ENCODE results near the gene NCR1. TPM values are rescaled to one million over a fixed set of nuclear protein-coding genes. Genes with fewer than 3 reads are reported as not detected.
"Not testable (repeated sequence)": the region's sequence is repeated elsewhere in the genome, so short reads cannot be mapped to it uniquely, and the experiment has no call there.

Gene NCR1
- total and polyA plus RNA-seq, 2 experiments from 2014 or later = not detected

DNA sequence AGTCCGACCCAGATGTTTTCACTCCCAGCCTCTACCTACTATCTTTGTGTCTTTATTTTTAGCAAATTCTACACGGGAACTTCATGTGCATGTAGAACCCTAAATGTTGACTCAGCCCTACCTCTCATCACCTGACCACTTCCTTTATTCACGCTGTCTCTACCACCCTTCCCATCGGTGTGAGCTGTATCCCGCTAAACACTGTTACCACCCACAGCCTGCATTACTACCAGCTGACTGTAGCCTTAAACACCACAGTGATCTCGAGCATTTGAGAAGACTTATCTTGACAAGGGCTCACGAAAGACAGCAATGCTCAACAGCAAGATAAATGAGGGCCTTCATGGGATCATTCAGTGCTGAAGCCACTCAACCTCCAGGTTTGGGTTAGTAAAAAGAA lies 15.1 kb downstream of the NCR1 start:
- no peak for DNase-seq (ENCODE audit: low read depth in 1 of 2, low spot score in 1 of 2)
- no peak overlapping the region for H3K4me3 ChIP-seq
- H3K27me3 ChIP-seq = no peaks in the 10 kb centered on the region
- H3K36me3 ChIP-seq = no peaks in the 10 kb centered on the region
- no peaks in the 10 kb centered on the region for H3K9me3 ChIP-seq (ENCODE audit: low read depth)
- TF ChIP-seq, protein P1, sequence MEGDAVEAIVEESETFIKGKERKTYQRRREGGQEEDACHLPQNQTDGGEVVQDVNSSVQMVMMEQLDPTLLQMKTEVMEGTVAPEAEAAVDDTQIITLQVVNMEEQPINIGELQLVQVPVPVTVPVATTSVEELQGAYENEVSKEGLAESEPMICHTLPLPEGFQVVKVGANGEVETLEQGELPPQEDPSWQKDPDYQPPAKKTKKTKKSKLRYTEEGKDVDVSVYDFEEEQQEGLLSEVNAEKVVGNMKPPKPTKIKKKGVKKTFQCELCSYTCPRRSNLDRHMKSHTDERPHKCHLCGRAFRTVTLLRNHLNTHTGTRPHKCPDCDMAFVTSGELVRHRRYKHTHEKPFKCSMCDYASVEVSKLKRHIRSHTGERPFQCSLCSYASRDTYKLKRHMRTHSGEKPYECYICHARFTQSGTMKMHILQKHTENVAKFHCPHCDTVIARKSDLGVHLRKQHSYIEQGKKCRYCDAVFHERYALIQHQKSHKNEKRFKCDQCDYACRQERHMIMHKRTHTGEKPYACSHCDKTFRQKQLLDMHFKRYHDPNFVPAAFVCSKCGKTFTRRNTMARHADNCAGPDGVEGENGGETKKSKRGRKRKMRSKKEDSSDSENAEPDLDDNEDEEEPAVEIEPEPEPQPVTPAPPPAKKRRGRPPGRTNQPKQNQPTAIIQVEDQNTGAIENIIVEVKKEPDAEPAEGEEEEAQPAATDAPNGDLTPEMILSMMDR (IDR thresholded peaks at IDR 0.05; ENCODE audit: low read depth, low read length) = no peak
- H3K4me1 ChIP-seq (ENCODE audit: low read depth) = no peaks in the 10 kb centered on the region
- H3K27ac ChIP-seq = no peak overlapping the region

- TF ChIP-seq, protein P1 (IDR thresholded peaks at IDR 0.05; ENCODE audit: low read depth, low read length) = no peak
- H3K36me3 ChIP-seq = no peaks in the 10 kb centered on the region
- no peaks in the 10 kb centered on the region for H3K4me1 ChIP-seq (ENCODE audit: low read depth)
- H3K9me3 ChIP-seq (ENCODE audit: low read depth) = no peaks in the 10 kb centered on the region
- no peak for DNase-seq (ENCODE audit: low read depth in 1 of 2, low spot score in 1 of 2)
- H3K27ac ChIP-seq = no peak overlapping the region
- H3K27me3 ChIP-seq = no peaks in the 10 kb centered on the region
- no peak overlapping the region for H3K4me3 ChIP-seq
These were observed 17.3 kb downstream of the NCR1 start for GRCh38 chr19:54923276-54923675.

GRCh38 chr19:54928299-54928698 lies 22.4 kb downstream of the NCR1 start:
- no peaks in the 10 kb centered on the region for H3K36me3 ChIP-seq
- no peaks in the 10 kb centered on the region for H3K9me3 ChIP-seq (ENCODE audit: low read depth)
- no peaks in the 10 kb centered on the region for H3K27me3 ChIP-seq
- H3K27ac ChIP-seq = no peak overlapping the region
- no peak for DNase-seq (ENCODE audit: low read depth in 1 of 2, low spot score in 1 of 2)
- TF ChIP-seq, protein P1 (IDR thresholded peaks at IDR 0.05; ENCODE audit: low read depth, low read length) = no peak
- H3K4me3 ChIP-seq = no peak overlapping the region
- H3K4me1 ChIP-seq (ENCODE audit: low read depth) = no peaks in the 10 kb centered on the region

DNA sequence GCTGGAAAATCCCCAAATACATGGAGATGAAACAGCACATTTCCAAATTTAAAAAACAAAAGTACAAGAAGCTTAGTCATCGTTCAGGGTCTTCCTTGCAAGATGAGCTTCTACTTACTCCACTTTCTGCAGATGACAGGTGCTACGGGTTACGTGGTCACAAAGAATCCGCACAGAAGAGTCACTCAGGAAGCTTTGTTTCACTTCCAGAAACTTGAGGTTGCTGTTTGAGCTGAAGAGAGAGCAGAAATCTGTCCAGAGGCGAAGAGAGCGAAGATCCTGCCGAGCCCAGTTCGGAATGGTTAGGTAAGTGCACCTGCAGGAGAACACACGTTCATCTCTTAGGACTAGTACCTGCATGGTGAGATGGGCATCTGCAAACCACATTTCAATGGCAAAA lies 32.0 kb downstream of the NCR1 start:
- H3K9me3 ChIP-seq (ENCODE audit: low read depth) = no peaks in the 10 kb centered on the region
- no peaks in the 10 kb centered on the region for H3K36me3 ChIP-seq
- TF ChIP-seq, protein P1 (IDR thresholded peaks at IDR 0.05; ENCODE audit: low read depth, low read length) = no peak
- no peak overlapping the region for H3K27ac ChIP-seq
- H3K4me3 ChIP-seq = no peak overlapping the region
- no peak for DNase-seq (ENCODE audit: low read depth in 1 of 2, low spot score in 1 of 2)
- no peaks in the 10 kb centered on the region for H3K4me1 ChIP-seq (ENCODE audit: low read depth)
- no peaks in the 10 kb centered on the region for H3K27me3 ChIP-seq

DNA sequence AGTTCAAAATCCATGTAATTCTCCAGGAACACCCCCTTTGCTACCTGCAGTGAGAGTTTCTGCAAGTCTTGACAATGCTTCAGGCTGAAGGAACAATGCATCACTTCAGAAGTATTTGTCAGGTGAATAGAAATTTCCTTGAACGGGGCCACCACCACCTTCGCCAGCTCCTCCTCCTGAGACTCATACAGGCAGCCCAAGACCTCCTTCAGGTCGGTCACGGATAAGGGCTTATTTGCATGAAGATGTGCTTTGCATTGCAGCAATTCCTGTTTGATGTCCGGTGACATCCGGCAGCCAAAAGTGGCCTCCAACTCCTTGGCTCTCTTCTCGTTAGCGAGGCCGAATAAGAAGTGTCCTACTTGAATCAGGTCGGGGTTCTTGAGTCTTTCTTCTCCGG lies 33.0 kb downstream of the NCR1 start:
- Histone ChIP-seq H3K4me3 (no peak overlapping the region), H3K27ac (no peak overlapping the region), H3K27me3 (no peaks in the 10 kb centered on the region), H3K36me3 (no peaks in the 10 kb centered on the region), H3K4me1 (ENCODE audit: low read depth) (no peaks in the 10 kb centered on the region), H3K9me3 (ENCODE audit: low read depth) (no peaks in the 10 kb centered on the region)
- TF ChIP-seq, protein P1 (IDR thresholded peaks at IDR 0.05; ENCODE audit: low read depth, low read length) = no peak
- DNase-seq (ENCODE audit: low read depth in 1 of 2, low spot score in 1 of 2) = no peak

- not testable (repeated sequence) for DNase-seq (ENCODE audit: low read depth in 1 of 2, low spot score in 1 of 2); H3K27ac ChIP-seq; H3K9me3 ChIP-seq (ENCODE audit: low read depth); H3K4me1 ChIP-seq (ENCODE audit: low read depth); H3K27me3 ChIP-seq; H3K4me3 ChIP-seq; H3K36me3 ChIP-seq
These were observed 33.6 kb downstream of the NCR1 start for GRCh38 chr19:54939538-54939937.

GRCh38 chr19:54943772-54944361 lies 37.9 kb downstream of the NCR1 start:
- H3K4me3 ChIP-seq; H3K36me3 ChIP-seq; DNase-seq (ENCODE audit: low read depth in 1 of 2, low spot score in 1 of 2); H3K9me3 ChIP-seq (ENCODE audit: low read depth); H3K4me1 ChIP-seq (ENCODE audit: low read depth); H3K27ac ChIP-seq; H3K27me3 ChIP-seq: not testable (repeated sequence)

Data from cardiac muscle cell (in vitro differentiated cells and primary cell).